GM12878 (cell line): ENCODE results near the gene MYT1. TPM values are rescaled to one million over a fixed set of nuclear protein-coding genes. Genes with fewer than 3 reads are reported as not detected.

Source experiments
- ATAC-seq: fragments of 200-7000 bp; cut with Tn5 transposase; 3 replicates; pipeline ENCODE4 v1.9.1; 2020; ENCODE audit warnings: mild to moderate bottlenecking, moderate library complexity
- BruUV-seq: library from RNA; stranded (reverse); fragments of 400-500 nt; replicated peaks from 2 replicates; lab custom pipeline; 2021; lab: Mats Ljungman, UMichigan
- CTCF ChIA-PET: fragments of 300-600 bp; sonication (Branson Sonifier 250); formaldehyde crosslinking; extraction: SDS; loops from one replicate; lab custom pipeline; 2021; ENCODE audit warnings: inconsistent platforms; lab: Yijun Ruan, JAX
- POLR2A ChIA-PET: fragments of 350-600 bp; formaldehyde crosslinking; extraction: SDS; loops from one replicate; lab custom pipeline; 2021; ENCODE audit warnings: inconsistent platforms; lab: Charles Lee
- RAD21 ChIA-PET: fragments of 300-600 bp; sonication (Branson Sonifier 250); formaldehyde crosslinking; loops from one replicate; lab custom pipeline; 2023; ENCODE audit warnings: antibody characterized with exemption; ENCODE audit not compliant: unreplicated experiment; lab: Charles Lee
- SMC1A ChIA-PET: fragments of 300-600 bp; sonication (Branson Sonifier 250); formaldehyde crosslinking; loops from one replicate; lab custom pipeline; 2023; ENCODE audit not compliant: unreplicated experiment, uncharacterized antibody; lab: Charles Lee
- DNase-seq: peaks from one replicate; pipeline ENCODE4 v3.0.0-alpha.2; 2011; ENCODE audit warnings: low read depth, low spot score
- FAIRE-seq: peaks from 3 replicates; lab custom pipeline; 2011; peaks lifted over from hg19 to GRCh38; lab: Jason Lieb, UNC
- H2AFZ ChIP-seq: 2 replicates; pipeline ENCODE4 v1.6.0; 2011; ENCODE audit warnings: low read depth, low read length, control low read depth; ENCODE audit not compliant: control insufficient read depth
- H3K27ac ChIP-seq: 2 replicates; pipeline ENCODE4 v1.5.1; 2011; ENCODE audit warnings: control low read depth; ENCODE audit not compliant: control insufficient read depth, insufficient read depth
- H3K27me3 ChIP-seq, 2 experiments: replicated peaks in 1 of 2; 2 replicates each; pipeline versions ENCODE4 v1.6.0 to v1.6.1; 2011; ENCODE audit warnings: low read length in 1 of 2; ENCODE audit not compliant: control insufficient read depth in 2 of 2, insufficient read depth in 2 of 2
- H3K36me3 ChIP-seq, 2 experiments: 2 replicates each; pipeline ENCODE4 v1.5.1; 2011; ENCODE audit warnings: low read length in 1 of 2; ENCODE audit not compliant: control insufficient read depth in 2 of 2, insufficient read depth in 2 of 2
- H3K4me1 ChIP-seq: 2 replicates; pipeline ENCODE4 v1.6.1; 2011; ENCODE audit warnings: mild to moderate bottlenecking, low read length, moderate library complexity, mixed read lengths; ENCODE audit not compliant: control insufficient read depth, insufficient read depth
- H3K4me2 ChIP-seq: 2 replicates; pipeline ENCODE4 v1.6.0; 2011; ENCODE audit warnings: control low read depth; ENCODE audit not compliant: control insufficient read depth, insufficient read depth
- H3K4me3 ChIP-seq: fragments of 200-600 bp; sonication (generic); 2 replicates; pipeline ENCODE4 v1.5.1; 2016
- H3K79me2 ChIP-seq: 2 replicates; pipeline ENCODE4 v1.6.0; 2011; ENCODE audit warnings: low read length; ENCODE audit not compliant: control insufficient read depth, insufficient read depth
- H3K9ac ChIP-seq: 2 replicates; pipeline ENCODE4 v1.8.0; 2011; ENCODE audit warnings: low read length, control low read depth, mixed read lengths; ENCODE audit not compliant: control insufficient read depth, insufficient read depth
- H3K9me3 ChIP-seq: replicated peaks from 3 replicates; pipeline ENCODE4 v1.5.1; 2011; ENCODE audit warnings: mild to moderate bottlenecking, low read length; ENCODE audit not compliant: control insufficient read depth, insufficient read depth
- H4K20me1 ChIP-seq: 2 replicates; pipeline ENCODE4 v1.6.0; 2011; ENCODE audit not compliant: control insufficient read depth, insufficient read depth
- ATF2 ChIP-seq: IDR thresholded peaks from 2 replicates; pipeline ENCODE4 v1.6.1; 2012; ENCODE audit warnings: low read length, inconsistent platforms
- FOXM1 ChIP-seq: IDR thresholded peaks from 2 replicates; pipeline ENCODE4 v1.6.1; 2012; ENCODE audit warnings: low read depth, mild to moderate bottlenecking, inconsistent platforms, low read length, moderate library complexity
- HDAC2 ChIP-seq: fragments of 200-600 bp; sonication (generic); IDR thresholded peaks from 2 replicates; pipeline ENCODE4 v1.6.1; 2017
- NR2C1 ChIP-seq: fragments of 450-650 bp; IDR thresholded peaks from 2 replicates; pipeline ENCODE4 v1.6.1; 2017; ENCODE audit warnings: antibody characterized with exemption, mild to moderate bottlenecking, moderate library complexity
- PML ChIP-seq: IDR thresholded peaks from 2 replicates; pipeline ENCODE4 v1.6.1; 2012; ENCODE audit warnings: low read length, inconsistent platforms
- RB1 ChIP-seq: fragments of 450-650 bp; formaldehyde crosslinking; IDR thresholded peaks from 2 replicates; pipeline ENCODE4 v1.6.1; 2017; ENCODE audit warnings: mild to moderate bottlenecking, borderline replicate concordance
- RBBP5 ChIP-seq: fragments of 200-600 bp; sonication (generic); conservative IDR thresholded peaks from 2 replicates; pipeline ENCODE4 v1.6.1; 2016
- SREBF1 ChIP-seq: IDR thresholded peaks from 2 replicates; pipeline ENCODE4 v1.6.1; 2012; ENCODE audit warnings: mild to moderate bottlenecking, low read length
- TAF1 ChIP-seq: IDR thresholded peaks from 2 replicates; pipeline ENCODE4 v1.6.1; 2011; ENCODE audit warnings: mild to moderate bottlenecking, low read depth, low read length, borderline replicate concordance
- YY1 ChIP-seq: IDR thresholded peaks from 2 replicates; pipeline ENCODE4 v1.6.1; 2011; ENCODE audit warnings: low read depth, mild to moderate bottlenecking, low read length
- ZNF622 ChIP-seq: fragments of 450-650 bp; IDR thresholded peaks from 2 replicates; pipeline ENCODE4 v1.6.1; 2017; ENCODE audit warnings: mild to moderate bottlenecking, inconsistent platforms
- WGBS: methylation state at CpG from one replicate; pipeline ENCODE4 v1.1.6; 2016; ENCODE audit warnings: low lambda C conversion rate; ENCODE audit not compliant: insufficient replicate concordance, insufficient coverage; ENCODE audit errors: missing lambda C conversion rate; 5-methylcytosine and 5-hydroxymethylcytosine counted together
- in situ Hi-C: fragments of 300-500 bp; cut with MboI; formaldehyde crosslinking; loops from 9 replicates; pipeline ENCODE4 v1.14.3; 2018; ENCODE audit warnings: mixed read lengths
- intact Hi-C: fragments of 100-400 bp; cut with micrococcal nuclease; formaldehyde crosslinking; loops from one replicate; pipeline ENCODE4 v1.14.2; 2022; ENCODE audit not compliant: unreplicated experiment
- polyA plus RNA-seq, 11 experiments: library from polyadenylated mRNA; depleted of rRNA in 4 of 11; unstranded in 6 of 11; stranded (reverse) in 5 of 11; fragments of >200 nt; fragmentation: Nextera tagmentation in 4 of 11; fragmentation: Illumina TruSeq in 1 of 11; extraction: Ambion mirVana in 4 of 11; extraction: Trizol in 1 of 11; gene quantifications; 1 replicate in 1 of 11; 2 replicates in 10 of 11; pipeline versions ENCODE4 v1.2.1 to v1.2.3, GENCODE V29; 2011 to 2016; ENCODE audit warnings: inconsistent platforms in 2 of 11, missing spikeins in 2 of 11, low read depth in 1 of 11
- total RNA-seq, 4 experiments: library from RNA; depleted of rRNA in 3 of 4; stranded (reverse); fragments of >200 nt in 3 of 4; fragmentation: Illumina TruSeq in 1 of 4; extraction: Trizol in 1 of 4; gene quantifications; 2 replicates each; pipeline versions ENCODE4 v1.2.1 to v1.2.3, GENCODE V29; 2013 to 2021
- TF ChIP-seq, protein P1 (sequence below): fragments of 450-650 bp; IDR thresholded peaks from 2 replicates; pipeline ENCODE4 v1.6.1; 2017; ENCODE audit warnings: low read depth, mild to moderate bottlenecking, moderate library complexity
- TF ChIP-seq, protein P2 (sequence below): fragments of 450-650 bp; IDR thresholded peaks from 2 replicates; pipeline ENCODE4 v1.6.1; 2017; ENCODE audit warnings: mild to moderate bottlenecking, moderate library complexity
- TF ChIP-seq, protein P3 (sequence below): IDR thresholded peaks from 2 replicates; pipeline ENCODE4 v1.6.1; 2011; ENCODE audit warnings: borderline replicate concordance, low read depth, mild to moderate bottlenecking, moderate library complexity, mixed read lengths, low read length; ENCODE audit not compliant: insufficient read depth; ENCODE audit errors: extremely low read length

MYT1 gene
- total and polyA plus RNA-seq, 10 of the 15 experiments (the other 5 are each of a cell fraction or from before 2014, with no cell fraction given): 0.01 to 0.10 TPM; not detected in 8

DNA sequence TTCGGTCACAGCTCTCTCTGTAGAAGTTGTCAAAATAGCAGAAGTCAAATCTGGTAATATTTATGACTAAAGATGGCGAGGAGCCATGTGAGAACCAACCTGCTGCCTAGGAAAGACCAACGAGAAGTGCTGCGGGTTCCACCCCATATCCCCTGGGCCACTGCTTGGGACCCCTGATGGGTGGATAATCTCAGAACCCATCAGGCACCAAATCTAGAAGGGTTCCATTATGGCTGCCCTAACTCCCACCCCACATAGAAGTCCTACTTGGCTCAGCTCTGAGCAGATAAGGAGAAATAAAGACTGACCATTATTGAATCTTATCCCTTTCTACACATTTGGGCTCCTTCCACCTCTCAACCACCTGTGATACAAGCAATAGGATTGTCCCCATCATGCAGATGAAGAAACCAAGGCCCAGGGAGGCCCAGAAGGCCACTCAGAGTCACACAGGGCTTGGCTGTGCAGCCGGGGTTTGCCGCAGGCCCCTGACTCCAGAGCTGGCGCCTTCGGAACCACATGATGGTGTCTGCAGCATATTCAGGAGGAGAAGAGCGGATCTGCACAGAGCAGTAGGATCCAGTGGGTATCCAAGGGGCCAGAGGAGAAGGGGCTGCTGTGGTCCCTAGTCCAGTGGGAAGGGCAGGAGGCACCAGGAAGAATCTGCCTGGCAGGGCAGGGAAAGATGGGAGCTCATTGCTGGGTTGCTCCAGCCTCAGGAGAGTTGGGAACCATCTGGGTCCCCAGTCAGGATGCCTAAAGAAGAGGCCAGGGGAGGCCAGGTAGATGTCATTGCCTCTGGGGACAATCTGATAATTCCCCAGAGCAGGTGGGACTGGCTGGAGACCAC lies 81.7 kb downstream of the MYT1 start (continued):
- TF ChIP-seq, protein P1, sequence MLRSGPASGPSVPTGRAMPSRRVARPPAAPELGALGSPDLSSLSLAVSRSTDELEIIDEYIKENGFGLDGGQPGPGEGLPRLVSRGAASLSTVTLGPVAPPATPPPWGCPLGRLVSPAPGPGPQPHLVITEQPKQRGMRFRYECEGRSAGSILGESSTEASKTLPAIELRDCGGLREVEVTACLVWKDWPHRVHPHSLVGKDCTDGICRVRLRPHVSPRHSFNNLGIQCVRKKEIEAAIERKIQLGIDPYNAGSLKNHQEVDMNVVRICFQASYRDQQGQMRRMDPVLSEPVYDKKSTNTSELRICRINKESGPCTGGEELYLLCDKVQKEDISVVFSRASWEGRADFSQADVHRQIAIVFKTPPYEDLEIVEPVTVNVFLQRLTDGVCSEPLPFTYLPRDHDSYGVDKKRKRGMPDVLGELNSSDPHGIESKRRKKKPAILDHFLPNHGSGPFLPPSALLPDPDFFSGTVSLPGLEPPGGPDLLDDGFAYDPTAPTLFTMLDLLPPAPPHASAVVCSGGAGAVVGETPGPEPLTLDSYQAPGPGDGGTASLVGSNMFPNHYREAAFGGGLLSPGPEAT: no peak
- TF ChIP-seq NR2C1: no peak
- TF ChIP-seq ATF2: no peak
- TF ChIP-seq ZNF622: no peak
- TF ChIP-seq RB1: no peak

- intact Hi-C loops: no loop called here
- DNase-seq: no peak
- H3K4me2 ChIP-seq: no peak overlapping the region
- 39% methylated on average over 8 of the region's 10 CpGs for WGBS
- ChIA-PET POLR2A (no interaction called here), CTCF (interaction anchor here (1.1 to 3.1 kb wide), 2 partner anchors 9 to 39 kb away, joined by 7 to 10 read pairs; partner anchors contain the start of gene PCMTD2), SMC1A (no interaction called here), RAD21 (no interaction called here)
- H3K27me3 ChIP-seq: peaks cover 0 to 8% of the 10 kb centered on the region in 2 experiments; a peak in 1 of 4 replicates
- no TSS peak for BruUV-seq
- H3K79me2 ChIP-seq: no peaks in the 10 kb centered on the region
- no peak overlapping the region for H3K27ac ChIP-seq
- no peak for ATAC-seq
- H3K9me3 ChIP-seq: no peaks in the 10 kb centered on the region
- H3K9ac ChIP-seq: no peak overlapping the region
- H2AFZ ChIP-seq: no peak overlapping the region
- in situ Hi-C loops: no loop called here
- H3K36me3 ChIP-seq: no peaks in the 10 kb centered on the region
- no peaks in the 10 kb centered on the region for H3K4me1 ChIP-seq
- no peak for FAIRE-seq
- H4K20me1 ChIP-seq: no peaks in the 10 kb centered on the region
- H3K4me3 ChIP-seq: no peak overlapping the region
- TF ChIP-seq, protein P2, sequence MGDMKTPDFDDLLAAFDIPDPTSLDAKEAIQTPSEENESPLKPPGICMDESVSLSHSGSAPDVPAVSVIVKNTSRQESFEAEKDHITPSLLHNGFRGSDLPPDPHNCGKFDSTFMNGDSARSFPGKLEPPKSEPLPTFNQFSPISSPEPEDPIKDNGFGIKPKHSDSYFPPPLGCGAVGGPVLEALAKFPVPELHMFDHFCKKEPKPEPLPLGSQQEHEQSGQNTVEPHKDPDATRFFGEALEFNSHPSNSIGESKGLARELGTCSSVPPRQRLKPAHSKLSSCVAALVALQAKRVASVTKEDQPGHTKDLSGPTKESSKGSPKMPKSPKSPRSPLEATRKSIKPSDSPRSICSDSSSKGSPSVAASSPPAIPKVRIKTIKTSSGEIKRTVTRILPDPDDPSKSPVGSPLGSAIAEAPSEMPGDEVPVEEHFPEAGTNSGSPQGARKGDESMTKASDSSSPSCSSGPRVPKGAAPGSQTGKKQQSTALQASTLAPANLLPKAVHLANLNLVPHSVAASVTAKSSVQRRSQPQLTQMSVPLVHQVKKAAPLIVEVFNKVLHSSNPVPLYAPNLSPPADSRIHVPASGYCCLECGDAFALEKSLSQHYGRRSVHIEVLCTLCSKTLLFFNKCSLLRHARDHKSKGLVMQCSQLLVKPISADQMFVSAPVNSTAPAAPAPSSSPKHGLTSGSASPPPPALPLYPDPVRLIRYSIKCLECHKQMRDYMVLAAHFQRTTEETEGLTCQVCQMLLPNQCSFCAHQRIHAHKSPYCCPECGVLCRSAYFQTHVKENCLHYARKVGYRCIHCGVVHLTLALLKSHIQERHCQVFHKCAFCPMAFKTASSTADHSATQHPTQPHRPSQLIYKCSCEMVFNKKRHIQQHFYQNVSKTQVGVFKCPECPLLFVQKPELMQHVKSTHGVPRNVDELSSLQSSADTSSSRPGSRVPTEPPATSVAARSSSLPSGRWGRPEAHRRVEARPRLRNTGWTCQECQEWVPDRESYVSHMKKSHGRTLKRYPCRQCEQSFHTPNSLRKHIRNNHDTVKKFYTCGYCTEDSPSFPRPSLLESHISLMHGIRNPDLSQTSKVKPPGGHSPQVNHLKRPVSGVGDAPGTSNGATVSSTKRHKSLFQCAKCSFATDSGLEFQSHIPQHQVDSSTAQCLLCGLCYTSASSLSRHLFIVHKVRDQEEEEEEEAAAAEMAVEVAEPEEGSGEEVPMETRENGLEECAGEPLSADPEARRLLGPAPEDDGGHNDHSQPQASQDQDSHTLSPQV: no peak
- TF ChIP-seq FOXM1 (no peak), YY1 (no peak), RBBP5 (no peak), TAF1 (no peak), PML (no peak), HDAC2 (no peak), SREBF1 (no peak)
- TF ChIP-seq, protein P3, sequence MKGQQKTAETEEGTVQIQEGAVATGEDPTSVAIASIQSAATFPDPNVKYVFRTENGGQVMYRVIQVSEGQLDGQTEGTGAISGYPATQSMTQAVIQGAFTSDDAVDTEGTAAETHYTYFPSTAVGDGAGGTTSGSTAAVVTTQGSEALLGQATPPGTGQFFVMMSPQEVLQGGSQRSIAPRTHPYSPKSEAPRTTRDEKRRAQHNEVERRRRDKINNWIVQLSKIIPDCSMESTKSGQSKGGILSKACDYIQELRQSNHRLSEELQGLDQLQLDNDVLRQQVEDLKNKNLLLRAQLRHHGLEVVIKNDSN: no peak
Measured at GRCh38 chr20:64246616-64247306, 82.5 kb downstream of the MYT1 start.
